OCI-LY3 (cell line): ENCODE data around the gene POLDIP3.
"Not testable (repeated sequence)": the region's sequence is repeated elsewhere in the genome, so short reads cannot be mapped to it uniquely, and the experiment has no call there.

Experiments used
- CTCF ChIP-seq: fragments of 200-600, 300-600 bp; sonication (generic); IDR thresholded peaks from 2 replicates; pipeline ENCODE4 v1.5.1; 2014; ENCODE audit warnings: antibody characterized with exemption, low read length, low read depth
- EZH2phosphoT487 ChIP-seq: fragments of 200-600 bp; shearing (Covaris generic); IDR thresholded peaks from 2 replicates; pipeline ENCODE4 v1.6.1; 2018; ENCODE audit warnings: antibody characterized with exemption, mixed run types, low read depth

GRCh38 chr22:42567950-42568349 is 46.7 kb downstream of the POLDIP3 start:
- TF ChIP-seq CTCF, EZH2phosphoT487: not testable (repeated sequence)
